K562 (cell line): ENCODE results near the gene KRTAP4-11. TPM values are rescaled to one million over a fixed set of nuclear protein-coding genes. Genes with fewer than 3 reads are reported as not detected.

Experiments
- ATAC-seq: fragments of 200-7000 bp; cut with Tn5 transposase; 3 replicates; pipeline ENCODE4 v1.9.1; 2020; ENCODE audit warnings: moderate library complexity
- BruUV-seq: library from RNA; stranded (reverse); fragments of 400-500 nt; replicated peaks from 2 replicates; lab custom pipeline; 2021; lab: Mats Ljungman, UMichigan
- CTCF ChIA-PET: fragments of 300-600 bp; formaldehyde crosslinking; extraction: SDS; loops from one replicate; lab custom pipeline; 2021; ENCODE audit warnings: low intra/inter-chr PET ratio; lab: Yijun Ruan, JAX
- POLR2A ChIA-PET: fragments of 300-600, 350-650 bp; sonication (Branson Sonifier 250); formaldehyde crosslinking; extraction: SDS; loops from one replicate; lab custom pipeline; 2021; ENCODE audit warnings: antibody characterized with exemption, inconsistent platforms; lab: Yijun Ruan, JAX
- DNase-seq, 4 experiments: peaks; one replicate each; pipeline versions ENCODE4 v3.0.0 to v3.0.0-alpha.2; 2011 to 2018; ENCODE audit warnings: low spot score in 3 of 4, mixed read lengths in 3 of 4; ENCODE audit errors: extremely low read depth in 1 of 4
- FAIRE-seq: peaks from 2 replicates; lab custom pipeline; 2011; peaks lifted over from hg19 to GRCh38; lab: Jason Lieb, UNC
- H2AFZ ChIP-seq: 2 replicates; pipeline ENCODE4 v1.6.0; 2011; ENCODE audit warnings: low read depth, low read length, control low read depth, inconsistent platforms
- H3K27ac ChIP-seq: fragments of 200-600 bp; 3 replicates; pipeline ENCODE4 v1.8.0; 2011; ENCODE audit warnings: low read depth, mild to moderate bottlenecking, control low read depth, inconsistent platforms, low read length, moderate library complexity, mixed read lengths; ENCODE audit errors: extremely low read depth
- H3K27me3 ChIP-seq, 2 experiments: fragments of 300-600 bp in 1 of 2; 2 replicates in 1 of 2; 3 replicates in 1 of 2; pipeline versions ENCODE4 v1.6.0 to v1.8.0; 2011; ENCODE audit warnings: inconsistent platforms in 2 of 2, low read length in 2 of 2, mild to moderate bottlenecking in 1 of 2, mixed read lengths in 1 of 2, moderate library complexity in 1 of 2; ENCODE audit not compliant: control insufficient read depth in 2 of 2, insufficient read depth in 2 of 2
- H3K36me3 ChIP-seq: fragments of 300-600 bp; 3 replicates; pipeline ENCODE4 v1.8.0; 2011; ENCODE audit warnings: mild to moderate bottlenecking, low read length, inconsistent platforms; ENCODE audit not compliant: control insufficient read depth, insufficient read depth
- H3K4me1 ChIP-seq, 2 experiments: fragments of 200-600 bp in 1 of 2; replicated peaks in 1 of 2; 2 replicates in 1 of 2; 3 replicates in 1 of 2; pipeline versions ENCODE4 v1.5.1 to v1.8.0; 2011; ENCODE audit warnings: inconsistent platforms in 2 of 2, low read length in 2 of 2, mild to moderate bottlenecking in 1 of 2, mixed read lengths in 1 of 2, moderate library complexity in 1 of 2; ENCODE audit not compliant: control insufficient read depth in 2 of 2, insufficient read depth in 2 of 2
- H3K4me2 ChIP-seq: 2 replicates; pipeline ENCODE4 v1.6.1; 2011; ENCODE audit warnings: low read length, control low read depth, inconsistent platforms, mixed read lengths; ENCODE audit not compliant: insufficient read depth
- H3K4me3 ChIP-seq: fragments of 200-600 bp; sonication (generic), shearing (Covaris generic); 2 replicates; pipeline ENCODE4 v1.5.1; 2016; ENCODE audit warnings: control low read depth, inconsistent platforms
- H3K79me2 ChIP-seq: fragments of 200-600 bp; 3 replicates; pipeline ENCODE4 v1.8.0; 2011; ENCODE audit warnings: low read length, inconsistent platforms; ENCODE audit not compliant: control insufficient read depth, insufficient read depth
- H3K9ac ChIP-seq, 2 experiments: 2 replicates each; pipeline versions ENCODE4 v1.6.0 to v1.6.1; 2011; ENCODE audit warnings: low read depth in 2 of 2, low read length in 2 of 2, control low read depth in 1 of 2, inconsistent platforms in 1 of 2, mild to moderate bottlenecking in 1 of 2, mixed read lengths in 1 of 2; ENCODE audit not compliant: insufficient read depth in 1 of 2
- H3K9me1 ChIP-seq: one replicate; pipeline ENCODE4 v1.6.0; 2011; ENCODE audit warnings: inconsistent platforms, mild to moderate bottlenecking, low read length, moderate library complexity; ENCODE audit not compliant: control insufficient read depth, insufficient read depth
- H3K9me3 ChIP-seq: replicated peaks from 2 replicates; pipeline ENCODE4 v1.5.1; 2011; ENCODE audit warnings: low read depth, low read length, inconsistent platforms; ENCODE audit not compliant: control insufficient read depth, insufficient read depth
- H4K20me1 ChIP-seq: replicated peaks from 2 replicates; pipeline ENCODE4 v1.6.1; 2011; ENCODE audit warnings: low read length, inconsistent platforms, mixed read lengths; ENCODE audit not compliant: control insufficient read depth, insufficient read depth
- COPS2 ChIP-seq: fragments of 450-650 bp; conservative IDR thresholded peaks from 2 replicates; pipeline ENCODE4 v1.6.1; 2016; ENCODE audit warnings: mild to moderate bottlenecking, moderate library complexity
- FOS ChIP-seq: IDR thresholded peaks from 3 replicates; pipeline ENCODE4 v1.6.1; 2011; ENCODE audit not compliant: insufficient read length; ENCODE audit errors: extremely low read depth
- GABPB2 ChIP-seq: fragments of 250-450 bp; sonication (Bioruptor Pico); conservative IDR thresholded peaks from 2 replicates; pipeline ENCODE4 v1.5.1; 2021; ENCODE audit warnings: mild to moderate bottlenecking
- MNT ChIP-seq, 2 experiments: fragments of 450-650 bp; conservative IDR thresholded peaks; 2 replicates each; pipeline ENCODE4 v1.6.1; 2017; ENCODE audit warnings: mild to moderate bottlenecking in 2 of 2, moderate library complexity in 2 of 2
- NR4A1 ChIP-seq, 2 experiments: fragments of 250-450 bp in 1 of 2; fragments of 450-650 bp in 1 of 2; sonication (Bioruptor Pico) in 1 of 2; IDR thresholded peaks; 2 replicates each; pipeline versions ENCODE4 v1.4.0 to v1.6.1; 2016 to 2020; ENCODE audit warnings: mild to moderate bottlenecking in 2 of 2, missing compliant biosample characterization in 1 of 2, missing genetic modification characterization in 1 of 2, moderate library complexity in 1 of 2
- POLR2H ChIP-seq: IDR thresholded peaks from 2 replicates; pipeline ENCODE4 v1.6.1; 2016; ENCODE audit warnings: missing genetic modification characterization, low read depth, mild to moderate bottlenecking, control low read depth, missing compliant biosample characterization, moderate library complexity
- SMAD2 ChIP-seq: fragments of 150-350 bp; IDR thresholded peaks from 2 replicates; pipeline ENCODE4 v1.6.1; 2014; ENCODE audit warnings: low read depth, mild to moderate bottlenecking, low read length
- U2AF2 ChIP-seq: fragments of 200-400 bp; formaldehyde crosslinking; optimal IDR thresholded peaks from 2 replicates; pipeline ENCODE3; 2017; ENCODE audit warnings: low read depth, mild to moderate bottlenecking, low read length
- ZNF23 ChIP-seq: fragments of 250-450 bp; sonication (Bioruptor Pico); IDR thresholded peaks from 2 replicates; pipeline ENCODE4 v1.4.0; 2020; ENCODE audit warnings: mild to moderate bottlenecking
- ZNF707 ChIP-seq: fragments of 250-450 bp; sonication (Bioruptor Pico); conservative IDR thresholded peaks from 2 replicates; pipeline ENCODE4 v1.8.0; 2022; ENCODE audit warnings: inconsistent platforms, mild to moderate bottlenecking, moderate library complexity
- WGBS: fragments of 100-300 bp; shearing (Covaris generic); methylation state at CpG from one replicate; pipeline ENCODE4 v1.1.6; 2016; ENCODE audit warnings: low coverage, mixed read lengths; ENCODE audit not compliant: insufficient coverage; ENCODE audit errors: missing lambda C conversion rate; 5-methylcytosine and 5-hydroxymethylcytosine counted together
- in situ Hi-C: fragments of 300-500 bp; cut with MboI; formaldehyde crosslinking; loops from 4 replicates; pipeline ENCODE4 v1.15.0; 2018; ENCODE audit warnings: inconsistent platforms, mixed read lengths
- intact Hi-C: fragments of 100-400 bp; cut with micrococcal nuclease; formaldehyde crosslinking; loops from 2 replicates; pipeline ENCODE4 v1.14.2; 2022
- polyA plus RNA-seq, 8 experiments: library from polyadenylated mRNA; depleted of rRNA in 4 of 8; stranded (reverse) in 5 of 8; unstranded in 3 of 8; fragments of >200 nt; fragmentation: Nextera tagmentation in 2 of 8; fragmentation: Illumina TruSeq in 1 of 8; extraction: Ambion mirVana in 2 of 8; extraction: Trizol in 1 of 8; gene quantifications; 2 replicates each; pipeline versions ENCODE4 v1.2.1 to v1.2.3, GENCODE V29; 2011 to 2014; ENCODE audit warnings: inconsistent platforms in 1 of 8, missing spikeins in 1 of 8
- total RNA-seq, 7 experiments: library from RNA; depleted of rRNA in 6 of 7; stranded (reverse); fragments of >200 nt in 6 of 7; fragmentation: Illumina TruSeq in 2 of 7; extraction: Trizol in 2 of 7; gene quantifications; 2 replicates each; pipeline versions ENCODE4 v1.2.1 to v1.2.3, GENCODE V29; 2011 to 2021; ENCODE audit warnings: low replicate concordance in 1 of 7
- TF ChIP-seq, protein P1 (sequence below): fragments of 200-800 bp; sonication (Bioruptor generic); IDR thresholded peaks from 2 replicates; pipeline ENCODE4 v1.6.1; 2017; ENCODE audit warnings: missing genetic modification characterization, missing compliant biosample characterization
- TF ChIP-seq, protein P2 (sequence below): fragments of 250-450 bp; sonication (Bioruptor Pico); IDR thresholded peaks from 2 replicates; pipeline ENCODE4 v1.5.0; 2021

Gene KRTAP4-11
- total and polyA plus RNA-seq, 9 of the 15 experiments (the other 6 are each of a cell fraction or from before 2014, with no cell fraction given) = not detected

DNA sequence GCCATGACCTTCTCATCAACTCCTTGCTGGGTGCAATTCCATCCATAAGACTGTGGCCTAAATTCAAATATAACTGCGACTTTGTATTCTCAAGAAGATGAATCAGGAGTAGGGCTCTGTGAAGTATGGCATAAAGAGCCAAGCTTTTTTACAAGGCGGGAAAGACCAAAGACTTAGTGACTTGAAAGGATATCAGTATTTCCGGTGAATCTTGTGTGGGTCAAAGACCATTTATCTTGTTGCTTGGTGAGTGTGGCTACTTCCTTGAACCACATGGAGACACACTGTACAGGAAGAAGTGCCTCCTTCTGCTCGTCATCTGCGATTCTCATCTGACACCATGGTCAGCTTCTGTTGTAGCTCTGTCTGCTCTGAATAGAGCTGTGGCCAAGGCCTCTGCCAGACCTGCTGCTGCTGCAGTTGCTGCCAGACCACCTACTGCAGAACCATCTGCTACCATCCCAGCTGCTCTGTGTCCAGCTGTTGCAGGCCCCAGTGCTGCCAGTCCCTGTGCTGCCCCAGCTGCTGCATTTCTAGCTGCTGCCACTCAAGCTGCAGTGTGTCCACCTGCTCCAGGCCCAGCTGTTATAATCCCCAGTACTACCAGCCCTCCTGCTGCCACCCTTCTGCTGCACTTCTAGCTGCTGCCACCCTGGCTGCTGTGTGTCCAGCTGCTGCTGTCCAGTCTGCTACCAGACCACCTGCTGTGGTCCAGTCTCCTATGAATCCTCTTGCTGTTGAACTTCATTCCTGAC, 46.4 kb downstream of the KRTAP4-11 start (continued):
- TF ChIP-seq U2AF2 (no peak), SMAD2 (no peak), POLR2H (tag) (no peak), ZNF707 (no peak)

DNA sequence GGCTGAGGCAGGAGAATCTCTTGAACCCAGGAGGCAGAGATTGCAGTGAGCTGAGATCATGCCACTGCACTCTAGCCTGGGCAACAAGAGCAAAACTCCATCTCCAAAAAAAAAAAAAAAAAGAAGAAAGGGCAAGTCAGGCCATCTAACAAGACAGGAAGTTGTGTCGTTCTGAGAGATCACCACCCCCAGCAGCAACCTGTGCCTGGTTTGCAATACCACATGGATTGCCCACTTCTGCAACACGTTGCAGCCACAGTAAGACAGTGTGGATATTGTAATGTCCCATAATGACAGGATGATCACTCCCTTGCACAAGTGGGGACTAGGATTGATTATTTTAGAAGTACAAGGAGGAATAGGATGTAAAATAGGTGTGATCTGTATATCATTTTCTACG, 49.1 kb downstream of the KRTAP4-11 start:
- Histone ChIP-seq H3K79me2 (no peaks in the 10 kb centered on the region), H3K27ac (no peak overlapping the region), H4K20me1 (no peaks in the 10 kb centered on the region), H3K36me3 (no peaks in the 10 kb centered on the region), H3K9ac (no peak overlapping the region), H3K9me1 (no peaks in the 10 kb centered on the region), H3K27me3 (no peaks in the 10 kb centered on the region; a peak in 1 of 5 replicates), H3K4me1 (peaks cover 0 to 5% of the 10 kb centered on the region in 2 experiments; a peak in 2 of 5 replicates), H3K4me3 (no peak overlapping the region), H2AFZ (no peak overlapping the region), H3K9me3 (no peaks in the 10 kb centered on the region), H3K4me2 (no peak overlapping the region)
- CTCF ChIA-PET = no interaction called here
- in situ Hi-C loops = no loop called here
- FAIRE-seq (no peak), ATAC-seq (no peak), DNase-seq (no peak)
- BruUV-seq = no TSS peak
- POLR2A ChIA-PET = interaction anchor here (0.6 kb wide), 1 partner anchor 335 kb away, joined by 3 read pairs; no protein-coding TSS in a partner anchor
- 3% methylated on average over 3 of the region's 3 CpGs for WGBS
- intact Hi-C loops = no loop called here
- TF ChIP-seq, protein P1, sequence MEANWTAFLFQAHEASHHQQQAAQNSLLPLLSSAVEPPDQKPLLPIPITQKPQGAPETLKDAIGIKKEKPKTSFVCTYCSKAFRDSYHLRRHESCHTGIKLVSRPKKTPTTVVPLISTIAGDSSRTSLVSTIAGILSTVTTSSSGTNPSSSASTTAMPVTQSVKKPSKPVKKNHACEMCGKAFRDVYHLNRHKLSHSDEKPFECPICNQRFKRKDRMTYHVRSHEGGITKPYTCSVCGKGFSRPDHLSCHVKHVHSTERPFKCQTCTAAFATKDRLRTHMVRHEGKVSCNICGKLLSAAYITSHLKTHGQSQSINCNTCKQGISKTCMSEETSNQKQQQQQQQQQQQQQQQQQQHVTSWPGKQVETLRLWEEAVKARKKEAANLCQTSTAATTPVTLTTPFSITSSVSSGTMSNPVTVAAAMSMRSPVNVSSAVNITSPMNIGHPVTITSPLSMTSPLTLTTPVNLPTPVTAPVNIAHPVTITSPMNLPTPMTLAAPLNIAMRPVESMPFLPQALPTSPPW (CRISPR knock-in tag) = no peak
- TF ChIP-seq NR4A1 (CRISPR knock-in tag; IDR thresholded peaks at IDR 0.05) (no peak), NR4A1 (tag; IDR thresholded peaks at IDR 0.05) (no peak), GABPB2 (CRISPR knock-in tag) (no peak), FOS (no peak), COPS2 (no peak), ZNF23 (CRISPR knock-in tag) (no peak), MNT (conservative IDR thresholded peaks at IDR 0.05) (no peak)
- TF ChIP-seq, protein P2, sequence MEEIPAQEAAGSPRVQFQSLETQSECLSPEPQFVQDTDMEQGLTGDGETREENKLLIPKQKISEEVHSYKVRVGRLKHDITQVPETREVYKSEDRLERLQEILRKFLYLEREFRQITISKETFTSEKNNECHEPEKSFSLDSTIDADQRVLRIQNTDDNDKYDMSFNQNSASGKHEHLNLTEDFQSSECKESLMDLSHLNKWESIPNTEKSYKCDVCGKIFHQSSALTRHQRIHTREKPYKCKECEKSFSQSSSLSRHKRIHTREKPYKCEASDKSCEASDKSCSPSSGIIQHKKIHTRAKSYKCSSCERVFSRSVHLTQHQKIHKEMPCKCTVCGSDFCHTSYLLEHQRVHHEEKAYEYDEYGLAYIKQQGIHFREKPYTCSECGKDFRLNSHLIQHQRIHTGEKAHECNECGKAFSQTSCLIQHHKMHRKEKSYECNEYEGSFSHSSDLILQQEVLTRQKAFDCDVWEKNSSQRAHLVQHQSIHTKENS = no peak
